Measurements from ENCODE around the gene LINC01488.

The LINC01488 gene

GRCh38 chr11:69480547-69481392 lies 693 bp upstream of the LINC01488 start:
- DNase-seq = no peak

DNA sequence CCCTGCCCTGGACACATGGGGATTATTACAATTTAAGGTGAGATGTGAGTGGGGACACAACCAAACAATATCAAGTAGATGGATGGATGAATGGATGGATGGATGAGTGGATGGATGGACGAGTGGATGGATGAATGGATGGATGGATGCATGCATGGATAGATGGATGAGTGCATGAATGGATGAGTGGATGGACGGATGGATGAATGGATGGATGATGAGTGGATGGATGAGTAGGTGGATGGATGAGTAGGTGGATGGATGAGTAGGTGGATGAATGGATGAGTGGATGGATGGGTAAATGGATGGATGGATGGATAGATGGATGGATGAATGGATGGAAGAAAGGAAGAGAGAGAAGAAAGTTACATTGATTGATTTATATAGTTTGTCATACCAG lies 859 bp downstream of the LINC01488 start:
- DNase-seq = no peak

DNA sequence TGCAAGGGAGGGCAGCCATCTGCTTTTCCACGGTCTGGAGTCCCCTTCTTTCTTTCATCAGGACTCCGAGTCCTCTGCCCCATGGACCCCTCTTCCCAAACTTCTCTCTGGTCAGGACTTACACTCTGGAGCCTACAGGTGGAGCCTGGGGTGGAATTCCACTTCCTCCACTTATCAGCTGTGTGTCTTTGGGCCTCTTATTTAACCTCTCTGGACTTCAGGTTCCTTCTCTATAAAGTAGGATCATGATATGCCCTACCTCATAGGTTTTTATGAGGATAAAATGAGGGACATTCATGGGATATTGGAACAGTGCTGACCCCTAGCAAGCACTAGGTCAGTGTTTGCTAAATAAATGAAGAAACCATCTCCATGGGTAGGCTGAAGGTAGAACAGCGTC lies 1.7 kb downstream of the LINC01488 start:
- no peak for DNase-seq

DNA sequence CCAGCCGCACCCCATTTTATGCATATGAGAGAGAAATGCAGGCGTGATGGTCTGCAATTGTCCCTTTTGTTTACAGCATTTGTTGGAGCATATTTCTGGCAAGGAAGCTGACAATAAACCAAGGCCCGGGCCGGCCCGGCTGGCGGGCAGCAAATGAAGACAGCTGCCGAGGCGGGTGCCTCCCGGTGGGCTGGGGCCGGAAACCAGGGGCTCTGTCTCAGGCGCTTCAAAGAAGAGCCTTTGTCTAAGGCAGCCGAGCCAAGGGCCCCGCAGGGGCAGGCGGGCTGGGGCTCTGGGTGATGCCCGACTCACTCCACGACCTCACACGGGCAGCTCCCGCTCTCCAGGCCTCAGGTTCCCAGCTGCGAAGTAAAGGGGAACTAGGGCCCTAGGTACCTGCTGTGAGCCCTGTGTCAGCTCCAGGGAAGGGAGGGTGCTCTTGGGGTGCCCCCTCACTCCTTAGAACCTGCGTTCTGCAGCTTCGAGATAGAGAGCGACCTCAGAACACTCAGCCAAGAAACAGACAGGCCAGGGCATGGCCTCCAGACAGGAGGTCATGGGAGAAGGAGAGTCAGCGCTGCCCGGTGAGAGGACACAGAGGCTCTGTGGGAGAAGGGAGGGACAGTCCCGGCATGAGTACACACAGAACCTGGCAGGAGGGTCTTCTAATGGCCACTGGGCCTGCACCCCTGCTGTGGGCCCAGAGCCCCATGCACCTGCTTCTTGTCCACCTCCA lies 2.4 kb downstream of the LINC01488 start:
- DNase-seq = no peak

DNA sequence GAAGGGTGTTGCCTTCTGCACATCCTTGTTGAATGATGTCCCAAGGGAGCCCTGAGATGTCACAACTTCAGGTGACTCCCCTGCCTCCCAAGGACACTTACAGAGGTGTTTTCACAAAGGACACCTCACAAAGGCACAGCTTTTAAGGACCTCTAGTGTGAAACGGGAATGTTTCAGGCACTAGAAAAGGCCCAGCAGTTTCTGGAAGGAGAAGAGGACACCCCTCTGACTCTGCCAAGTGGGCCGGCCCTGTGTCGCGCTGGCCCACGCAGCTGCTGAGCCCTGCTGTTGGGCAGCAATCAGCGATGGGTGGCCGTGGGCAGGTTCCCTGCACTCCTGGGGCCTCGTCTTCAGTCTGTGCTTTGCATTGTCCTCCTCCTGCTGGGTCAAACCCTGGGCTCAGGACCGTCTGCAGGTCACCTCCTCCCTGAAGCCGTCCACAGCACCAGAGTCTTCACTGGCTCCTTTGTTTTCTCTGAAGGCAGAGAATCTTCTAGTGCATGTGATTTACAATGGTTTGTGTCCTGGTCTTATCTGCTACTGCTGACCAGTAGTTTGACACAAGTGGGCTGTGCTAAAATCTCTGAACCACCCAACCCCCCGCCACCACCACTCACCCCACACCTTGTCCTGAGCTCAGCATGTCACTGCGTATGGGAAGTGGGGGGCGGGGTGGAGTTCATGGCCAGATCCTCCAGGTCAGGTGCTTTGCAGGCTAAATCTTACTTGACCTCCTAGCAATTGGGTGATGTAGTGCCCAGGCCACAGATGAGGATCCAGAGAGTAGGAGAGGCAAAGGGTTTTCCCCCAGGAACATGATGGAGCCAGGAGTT lies 3.2 kb downstream of the LINC01488 start:
- no peak for DNase-seq

DNA sequence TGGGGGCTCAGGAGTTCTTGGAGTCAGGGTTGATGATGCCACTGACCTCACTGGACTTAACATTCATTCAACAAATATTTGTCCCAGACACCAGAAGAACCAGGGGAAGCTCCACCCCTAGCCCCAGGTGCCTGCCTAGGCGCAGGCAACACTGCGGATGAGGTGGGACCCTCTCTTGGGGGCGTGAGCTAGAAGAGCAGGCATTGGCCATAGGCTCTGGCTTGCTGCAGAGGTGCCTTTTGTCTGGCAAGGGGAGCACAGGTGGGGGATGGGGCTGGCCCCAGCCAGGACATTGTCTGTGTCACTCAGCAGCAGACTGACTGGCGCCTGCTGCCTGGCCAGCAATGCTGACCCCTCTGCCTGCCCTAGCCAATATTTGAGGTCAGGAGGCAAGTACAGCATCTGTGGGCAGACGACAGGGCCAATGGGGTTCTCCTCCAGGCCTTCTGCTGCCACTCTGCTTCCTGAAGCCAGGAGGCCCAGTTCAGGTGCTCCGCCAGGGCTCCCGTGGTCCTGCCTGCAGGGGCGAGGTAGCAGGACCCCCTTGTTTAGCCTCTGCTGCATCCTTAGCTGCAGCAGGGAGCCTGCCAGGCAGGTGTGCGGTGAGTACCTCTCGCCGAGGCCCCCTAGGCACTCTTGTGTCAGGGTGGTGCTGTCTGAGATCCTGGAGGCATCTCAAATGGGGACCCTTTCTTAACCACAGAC lies 4.0 kb downstream of the LINC01488 start:
- DNase-seq = no peak

DNA sequence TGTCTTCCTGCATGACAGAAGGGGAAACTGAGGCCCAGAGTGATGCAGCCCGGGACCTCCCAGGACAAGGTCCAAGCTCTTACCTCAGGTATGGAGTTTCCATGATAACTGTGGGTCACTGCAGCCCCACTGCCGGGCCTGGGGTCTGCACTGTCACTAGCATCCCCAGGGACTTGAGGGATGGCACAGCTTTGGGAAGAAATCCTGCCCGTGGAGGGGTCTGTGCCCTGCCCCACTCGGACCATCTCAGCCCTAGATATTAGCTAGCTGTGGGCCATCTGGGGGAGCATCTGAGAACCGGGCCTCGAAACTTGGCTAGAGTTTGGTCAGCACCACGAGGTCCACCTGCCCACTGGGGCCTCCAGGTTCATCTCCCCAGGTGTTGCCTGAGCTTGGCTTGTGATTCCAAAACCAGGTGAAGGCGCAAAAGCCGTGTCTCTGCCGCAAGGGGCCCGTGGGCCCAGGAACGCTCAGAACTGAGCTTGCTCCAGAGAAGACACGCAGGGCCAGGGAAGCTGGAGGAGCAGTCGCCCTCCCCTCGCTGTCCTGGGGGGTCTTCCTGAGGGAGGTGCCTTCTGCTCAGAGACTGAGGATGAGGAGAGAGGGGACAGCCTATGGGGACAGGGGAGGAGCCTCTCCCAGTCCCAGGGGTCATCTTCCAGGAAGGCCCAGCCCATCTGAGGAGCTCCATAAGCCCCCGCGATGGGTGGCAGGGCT lies 4.8 kb downstream of the LINC01488 start:
- no peak for DNase-seq

DNA sequence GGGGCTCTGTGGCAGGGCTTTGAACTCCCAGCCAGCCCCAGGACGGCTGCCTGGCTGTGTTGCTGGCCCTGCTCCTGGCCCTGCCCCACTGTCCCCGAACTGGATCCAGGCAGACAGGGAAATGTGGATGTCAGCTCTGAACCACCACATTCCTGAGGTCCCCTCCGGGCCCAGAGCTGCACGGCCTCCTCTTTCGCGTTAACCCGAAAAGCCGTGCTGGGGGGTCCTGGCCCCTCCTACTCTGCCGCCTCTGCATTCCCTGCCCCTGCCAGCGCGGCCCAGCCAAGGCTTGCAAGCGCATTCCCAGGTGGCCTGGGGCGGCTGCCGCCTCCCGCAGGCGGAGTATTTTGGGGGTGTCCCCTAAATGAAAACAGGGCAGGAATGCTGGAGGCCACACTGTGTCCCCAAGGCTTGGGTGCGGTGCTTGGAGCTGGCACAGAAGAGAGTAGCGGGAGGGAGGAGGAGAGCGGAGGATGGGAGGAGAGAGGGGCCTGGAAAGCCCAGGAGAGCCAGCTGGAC lies 5.4 kb downstream of the LINC01488 start:
- DNase-seq = no peak

DNA sequence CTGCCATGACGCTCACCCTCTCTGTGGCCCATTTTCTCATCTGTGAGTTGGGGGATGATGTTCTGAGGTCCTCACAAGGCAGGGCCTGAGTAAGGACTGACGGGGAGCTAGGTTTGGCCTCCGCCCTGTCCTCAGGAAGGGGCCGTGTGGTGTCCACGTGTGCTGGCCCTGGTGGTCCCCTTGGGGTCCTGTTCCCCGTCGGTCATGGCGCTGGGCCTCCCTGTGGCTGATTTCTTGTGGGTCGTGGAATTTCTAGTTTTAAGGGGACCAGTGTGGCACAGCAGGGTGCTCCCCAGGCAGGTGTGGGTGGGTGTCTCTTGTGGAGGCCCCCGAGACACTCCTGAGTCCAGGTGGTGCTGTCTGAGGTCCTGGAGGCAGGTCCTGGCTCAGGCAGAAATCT lies 5.9 kb downstream of the LINC01488 start:
- no peak for DNase-seq

DNA sequence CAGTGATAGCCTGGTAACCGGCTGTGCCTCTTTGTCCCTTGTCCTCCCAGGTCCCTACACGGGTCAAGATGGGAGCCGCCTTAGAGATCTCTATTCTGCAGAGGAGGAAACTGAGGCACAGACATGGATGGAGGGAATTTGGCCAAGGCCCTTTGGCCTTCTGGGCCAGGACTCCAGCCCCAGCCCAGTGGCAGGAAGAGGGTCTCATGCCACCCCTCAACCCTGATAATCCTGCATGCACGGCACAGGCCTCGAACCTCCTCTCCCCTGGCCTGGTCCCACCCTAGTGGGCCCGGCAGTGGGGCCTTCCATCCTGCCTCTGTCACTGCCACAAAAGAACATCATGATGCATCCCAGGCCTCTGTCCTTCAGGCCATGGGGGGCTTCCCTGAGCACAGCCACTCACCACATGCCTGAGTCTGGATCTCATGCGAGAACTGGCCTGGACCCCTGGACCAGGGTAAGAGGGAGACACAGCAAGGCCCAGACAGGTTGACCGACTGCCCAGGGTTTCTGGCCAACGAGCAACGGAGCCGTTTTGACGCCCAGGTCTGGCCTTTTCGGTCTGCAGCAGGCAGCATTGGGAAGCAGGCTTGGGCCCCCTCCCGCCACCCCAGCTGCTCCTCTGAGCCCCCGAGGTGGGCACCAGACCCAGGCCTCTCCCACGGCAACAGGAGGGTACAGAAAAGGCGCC lies 6.5 kb downstream of the LINC01488 start:
- DNase-seq = no peak

- DNase-seq = no peak
Measured at GRCh38 chr11:69488543-69488940, 7.1 kb downstream of the LINC01488 start.

DNA sequence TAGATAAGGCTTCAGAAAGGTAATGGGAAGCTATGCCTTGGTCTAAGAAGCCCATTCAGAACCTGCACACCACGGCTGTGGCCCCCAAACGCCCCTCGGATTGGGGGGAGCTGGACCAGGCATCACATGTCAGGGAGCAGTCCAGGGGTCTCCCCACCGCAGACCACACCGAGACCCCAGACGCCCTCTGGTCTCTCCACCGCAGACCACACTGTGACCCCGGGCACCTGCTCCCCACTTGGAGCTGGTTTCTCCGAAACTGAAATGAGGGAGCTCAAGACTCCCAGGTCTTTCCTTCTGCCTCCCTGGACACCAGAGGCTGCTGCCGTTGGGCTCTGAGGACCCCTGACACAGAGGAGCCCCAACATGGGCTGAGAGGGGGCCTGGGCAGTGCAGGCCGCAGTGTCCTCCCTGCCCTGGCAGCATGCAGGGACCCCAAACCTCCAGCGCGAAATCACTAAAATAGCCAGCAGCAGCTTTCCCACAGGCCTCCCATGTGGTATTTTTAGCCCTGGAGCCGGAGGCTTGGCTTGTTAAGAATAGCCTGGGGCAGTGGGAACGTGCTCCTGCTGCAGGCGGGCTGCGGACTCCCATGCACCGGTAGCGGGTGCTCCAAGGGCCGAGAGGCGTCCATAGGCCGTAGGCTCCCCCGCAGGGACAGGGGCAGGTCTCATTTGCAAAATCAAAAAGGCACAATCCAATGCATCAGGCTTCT lies 7.7 kb downstream of the LINC01488 start:
- no peak for DNase-seq

DNA sequence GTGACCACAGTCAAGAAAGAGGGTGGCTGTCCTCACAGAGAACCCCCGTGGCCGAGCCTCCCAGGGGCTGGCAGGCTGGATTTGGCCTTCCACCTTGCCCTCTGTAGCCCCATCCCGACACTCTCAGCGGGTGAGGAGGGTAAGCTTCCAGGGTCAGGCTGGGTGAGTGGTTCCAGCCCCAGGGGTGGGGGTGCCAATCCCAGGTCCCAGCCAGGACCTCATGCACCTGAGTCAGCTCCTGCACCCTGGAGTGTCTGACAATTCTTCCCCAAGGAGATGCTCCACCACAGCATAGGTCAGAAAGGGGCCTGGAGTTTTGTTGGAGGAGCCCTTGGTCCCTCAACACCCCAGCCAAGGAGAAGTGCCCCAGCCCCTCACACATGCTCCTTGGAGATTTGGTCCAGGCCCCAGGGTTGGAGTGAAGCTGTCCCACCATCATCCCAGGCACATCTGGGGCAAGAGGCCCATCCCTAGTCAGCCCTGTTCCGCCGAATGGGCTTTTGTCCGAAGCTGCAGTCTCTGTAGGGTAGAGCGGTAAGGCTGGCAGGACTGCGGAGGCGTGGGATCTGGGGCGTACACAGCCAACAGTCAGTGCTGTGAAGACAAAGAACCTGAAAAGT lies 8.4 kb downstream of the LINC01488 start:
- no peak for DNase-seq

DNA sequence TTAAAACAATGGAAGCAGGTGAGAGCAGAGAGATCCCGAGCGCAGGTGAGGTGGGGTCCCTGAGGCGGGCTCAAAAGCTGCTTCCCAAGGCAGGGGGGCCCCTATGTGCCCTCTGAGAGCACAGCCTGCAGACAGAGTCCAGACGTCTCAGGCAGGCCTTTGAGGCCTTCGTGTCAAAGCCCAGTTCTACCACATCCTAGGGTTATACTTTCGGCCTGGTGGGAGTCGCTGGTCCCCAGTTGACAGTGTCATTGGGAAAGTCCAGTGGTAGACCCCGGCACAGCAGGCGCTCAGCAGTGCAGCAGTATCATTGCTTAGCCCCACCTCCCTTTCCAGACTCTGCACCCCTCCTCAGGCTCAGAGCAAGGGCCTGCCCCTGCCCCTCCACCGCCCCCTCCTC lies 9.1 kb downstream of the LINC01488 start:
- DNase-seq = no peak

- no peak for DNase-seq
Measured at GRCh38 chr11:69491071-69492031, 9.9 kb downstream of the LINC01488 start.

DNA sequence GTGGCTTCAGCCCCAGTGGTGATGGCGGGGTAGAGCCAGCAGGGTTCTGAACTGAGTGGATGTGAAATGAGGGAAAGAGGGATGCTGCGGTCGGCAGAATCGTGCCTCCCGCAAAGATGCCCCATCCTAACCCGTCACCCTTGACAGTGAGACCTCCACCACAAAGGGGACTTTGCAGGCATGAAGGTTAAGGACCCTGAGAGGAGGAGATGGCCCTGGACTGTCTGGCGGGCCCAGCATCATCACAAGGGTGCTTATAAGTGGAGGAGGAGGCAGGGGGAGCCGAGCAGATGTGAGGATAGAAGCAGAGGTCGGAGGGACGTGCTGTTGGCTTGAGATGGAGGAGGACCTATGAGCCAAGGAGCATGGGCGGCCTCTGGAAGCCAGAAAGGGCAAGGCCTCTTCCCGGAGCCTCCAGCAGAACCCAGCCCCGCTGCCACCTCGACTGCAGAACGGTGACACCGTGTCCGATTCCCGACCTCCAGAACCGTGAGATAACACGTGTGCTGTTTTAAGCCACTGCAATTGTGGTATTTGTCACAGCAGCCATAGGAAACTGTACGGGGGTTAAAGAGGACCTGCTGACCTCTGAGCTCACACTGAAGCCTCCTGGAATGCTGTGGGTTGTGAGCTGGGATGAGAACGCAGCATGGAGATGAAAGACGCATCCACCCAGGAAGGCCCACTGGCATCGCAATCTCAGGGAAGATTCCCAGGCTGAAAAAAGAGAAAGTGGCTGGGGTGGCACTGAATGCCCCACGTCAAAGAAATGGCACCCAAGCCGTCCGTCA lies 10.9 kb downstream of the LINC01488 start:
- DNase-seq = no peak

- no peak for DNase-seq
Measured at GRCh38 chr11:69493931-69494821, 12.7 kb downstream of the LINC01488 start.
